ENCODE measurements around the gene PELO.

PELO gene

GRCh38 chr5:52767766-52768480 is 19.8 kb upstream of the PELO start:
- ATAC-seq: no peak; the same call in 2 of the 3 replicates

GRCh38 chr5:52769061-52769460 is 18.7 kb upstream of the PELO start:
- TF ChIP-seq ARNTL (CRISPR knock-in tag; IDR thresholded peaks at IDR 0.05; ENCODE audit: borderline replicate concordance, low read depth) (no peak), ISL1 (CRISPR knock-in tag; IDR thresholded peaks at IDR 0.05) (no peak), GLIS3 (CRISPR knock-in tag; IDR thresholded peaks at IDR 0.05) (no peak), TSHZ2 (CRISPR knock-in tag; IDR thresholded peaks at IDR 0.05) (no peak), ZFP3 (CRISPR knock-in tag; IDR thresholded peaks at IDR 0.05) (no peak), CREB5 (CRISPR knock-in tag; IDR thresholded peaks at IDR 0.05; ENCODE audit: low read depth) (no peak), ZC3H10 (CRISPR knock-in tag; IDR thresholded peaks at IDR 0.05) (no peak), ZNF565 (CRISPR knock-in tag; conservative IDR thresholded peaks at IDR 0.05; ENCODE audit: low read depth) (no peak), ZFP30 (CRISPR knock-in tag; IDR thresholded peaks at IDR 0.05) (no peak), PPARA (CRISPR knock-in tag; IDR thresholded peaks at IDR 0.05; ENCODE audit: borderline replicate concordance) (no peak), BACH2 (CRISPR knock-in tag; IDR thresholded peaks at IDR 0.05; ENCODE audit: borderline replicate concordance) (no peak), CSRNP3 (CRISPR knock-in tag; IDR thresholded peaks at IDR 0.05) (no peak), POU6F1 (CRISPR knock-in tag; IDR thresholded peaks at IDR 0.05; ENCODE audit: borderline replicate concordance, low read depth) (no peak), CSDC2 (CRISPR knock-in tag; IDR thresholded peaks at IDR 0.05) (no peak), TCF4 (CRISPR knock-in tag; IDR thresholded peaks at IDR 0.05; ENCODE audit: borderline replicate concordance) (no peak), PATZ1 (CRISPR knock-in tag; IDR thresholded peaks at IDR 0.05; ENCODE audit: borderline replicate concordance) (no peak)

More at GRCh38 chr5:52767766-52768480, 19.8 kb upstream of the PELO start:
- TF ChIP-seq PATZ1 (CRISPR knock-in tag; IDR thresholded peaks at IDR 0.05; ENCODE audit: borderline replicate concordance) (no peak), CSDC2 (CRISPR knock-in tag; IDR thresholded peaks at IDR 0.05) (no peak), CREB5 (CRISPR knock-in tag; IDR thresholded peaks at IDR 0.05; ENCODE audit: low read depth) (no peak), POU6F1 (CRISPR knock-in tag; IDR thresholded peaks at IDR 0.05; ENCODE audit: borderline replicate concordance, low read depth) (no peak), TOX (CRISPR knock-in tag; IDR thresholded peaks at IDR 0.05; ENCODE audit: borderline replicate concordance) (no peak), ESRRG (CRISPR knock-in tag; IDR thresholded peaks at IDR 0.05) (no peak)

More at GRCh38 chr5:52769061-52769460, 18.7 kb upstream of the PELO start:
- no peak for ATAC-seq
